GM19324 (cell line): ENCODE results near the gene MAGI2.

Source experiments
- ATAC-seq: cut with Tn5 transposase; IDR thresholded peaks from one replicate; pipeline ENCODE4 v1.9.1; 2021; ENCODE audit warnings: mild to moderate bottlenecking, moderate library complexity; ENCODE audit not compliant: unreplicated experiment, low FRiP score

Gene MAGI2

DNA sequence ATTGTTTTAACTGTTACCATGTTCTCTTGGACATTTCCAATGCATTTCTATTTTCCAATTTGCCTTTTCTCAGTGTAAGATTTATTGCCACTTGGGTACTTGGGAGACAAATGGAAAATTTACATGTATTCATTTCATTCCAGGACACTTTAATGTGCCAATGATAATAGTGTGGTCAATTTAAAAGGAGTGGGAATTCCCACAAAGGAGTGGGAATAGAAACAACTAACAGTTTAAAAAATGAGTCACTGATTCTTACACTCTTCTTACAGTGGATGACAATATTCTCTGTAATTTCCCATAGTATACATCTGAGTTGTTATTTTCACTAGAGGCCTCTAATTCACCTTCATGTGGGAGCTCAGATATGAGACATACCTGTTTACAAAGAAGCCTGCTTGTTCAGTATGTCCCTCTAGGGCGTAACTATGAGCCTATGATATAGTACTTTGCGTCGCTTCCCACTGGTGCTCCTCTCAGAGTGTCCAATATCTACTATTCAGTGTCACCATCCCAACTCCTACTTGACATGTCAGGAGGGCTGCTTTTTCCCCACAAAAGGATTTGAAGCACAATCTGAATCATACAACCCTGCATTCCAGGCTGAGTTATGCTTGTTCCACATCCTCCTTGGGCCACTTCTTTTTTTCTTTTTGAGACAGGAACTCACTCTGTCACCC is 1353.6 kb downstream of the MAGI2 start:
- ATAC-seq, result no peak

DNA sequence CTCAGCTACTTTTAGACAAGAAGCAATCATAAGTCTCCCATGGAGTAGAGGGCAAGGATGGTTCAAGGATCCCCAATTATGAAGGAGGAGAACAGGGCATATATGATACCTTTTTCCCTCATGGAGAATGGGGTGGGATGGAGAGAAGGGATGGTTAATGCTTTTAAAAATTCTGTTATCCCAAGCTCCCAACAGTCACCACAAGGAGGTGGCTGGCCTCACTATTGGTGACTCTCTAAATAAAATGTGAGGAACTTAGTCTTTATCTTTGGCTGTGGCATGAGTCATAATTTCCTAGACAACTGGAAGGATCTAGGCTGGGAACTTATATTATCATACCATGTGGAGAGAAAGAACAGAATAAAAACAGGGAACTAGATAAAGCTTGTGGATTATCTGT is 1357.9 kb downstream of the MAGI2 start:
- ATAC-seq, result no peak

DNA sequence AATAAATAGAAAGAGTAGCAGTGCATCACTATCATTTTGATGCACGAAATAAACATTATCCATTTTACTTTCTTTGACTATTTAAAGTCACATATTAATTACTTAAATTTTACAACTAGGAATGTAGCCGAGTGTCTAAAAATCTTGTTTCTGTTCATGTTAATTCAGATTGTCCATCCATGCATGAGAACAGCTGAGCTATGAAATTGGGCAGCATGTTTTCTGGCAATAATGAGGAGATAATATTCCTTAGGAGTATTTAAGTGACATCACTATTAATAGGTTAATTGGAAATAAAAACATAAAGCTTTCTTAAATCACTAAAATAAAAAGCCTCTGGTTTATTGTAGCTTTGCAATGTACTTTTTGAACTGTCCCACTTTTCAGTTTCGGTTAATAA is 1361.1 kb downstream of the MAGI2 start:
- ATAC-seq, result no peak

DNA sequence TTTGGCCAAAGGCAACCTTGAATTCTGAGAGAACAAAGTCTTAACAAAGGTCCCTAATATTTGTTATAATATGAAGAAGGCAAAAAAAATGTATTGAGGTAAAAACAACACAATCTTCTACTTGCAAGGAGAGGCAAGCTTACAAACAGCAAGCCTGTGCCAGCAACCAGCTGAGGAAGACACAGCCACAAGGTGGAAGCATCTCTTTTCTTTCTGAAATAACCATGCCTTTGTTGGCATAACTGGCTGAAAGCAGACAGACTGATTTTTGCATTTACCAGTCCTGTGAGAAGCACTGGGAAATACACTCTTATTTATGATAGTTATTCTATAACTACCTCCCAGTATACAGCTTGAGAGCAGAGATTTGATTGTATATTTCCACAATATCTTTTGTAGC is 1362.9 kb downstream of the MAGI2 start:
- no peak for ATAC-seq

DNA sequence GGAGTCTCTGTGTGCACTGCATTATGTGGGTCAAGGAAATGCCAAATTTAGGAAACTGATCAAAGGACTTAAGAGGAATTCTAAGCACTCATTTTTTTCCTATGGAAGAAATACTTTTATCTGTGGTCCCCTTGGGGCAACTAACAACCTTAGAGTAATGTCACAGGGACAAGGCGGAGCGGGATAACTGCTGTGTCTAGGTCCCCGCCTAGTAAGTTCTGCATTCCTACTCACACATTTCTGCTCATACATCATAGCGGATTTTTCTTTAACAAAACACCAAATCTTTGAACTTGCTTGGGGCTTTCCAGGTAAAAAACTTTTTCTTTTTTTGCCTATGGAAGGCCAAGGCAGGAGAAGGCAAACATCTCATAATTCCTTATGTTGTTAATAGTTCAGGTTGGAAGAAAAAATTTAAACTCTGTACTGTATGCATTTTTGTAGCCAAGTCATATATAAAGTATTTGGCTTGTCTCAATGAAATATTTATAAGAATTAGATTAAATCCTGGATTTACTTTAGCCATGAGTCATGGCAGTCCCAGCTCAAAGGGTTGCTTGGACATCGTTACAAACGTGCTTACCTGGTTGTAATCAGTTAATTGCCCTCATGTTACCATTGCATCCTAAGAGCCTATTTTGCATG is 1369.9 kb downstream of the MAGI2 start:
- ATAC-seq, result no peak

DNA sequence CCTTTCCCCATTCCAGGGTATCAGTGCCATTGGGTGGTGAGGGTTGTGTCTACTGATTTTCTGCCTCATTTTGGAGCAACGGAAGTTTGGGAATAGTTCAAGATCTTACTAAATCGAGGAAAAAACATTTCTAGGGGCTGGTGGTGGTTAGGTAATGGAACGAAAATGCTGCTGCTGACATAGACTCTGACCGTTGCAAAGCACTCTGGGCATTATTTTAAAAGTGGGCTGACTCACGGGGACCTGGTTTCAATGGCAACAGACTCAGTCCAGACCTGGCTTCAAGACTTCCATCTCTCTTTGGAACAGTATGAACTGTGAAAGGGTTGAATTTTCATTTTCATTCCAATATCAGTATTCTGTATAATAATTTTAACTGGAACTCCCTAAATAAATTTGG is 1370.9 kb downstream of the MAGI2 start:
- no peak for ATAC-seq

DNA sequence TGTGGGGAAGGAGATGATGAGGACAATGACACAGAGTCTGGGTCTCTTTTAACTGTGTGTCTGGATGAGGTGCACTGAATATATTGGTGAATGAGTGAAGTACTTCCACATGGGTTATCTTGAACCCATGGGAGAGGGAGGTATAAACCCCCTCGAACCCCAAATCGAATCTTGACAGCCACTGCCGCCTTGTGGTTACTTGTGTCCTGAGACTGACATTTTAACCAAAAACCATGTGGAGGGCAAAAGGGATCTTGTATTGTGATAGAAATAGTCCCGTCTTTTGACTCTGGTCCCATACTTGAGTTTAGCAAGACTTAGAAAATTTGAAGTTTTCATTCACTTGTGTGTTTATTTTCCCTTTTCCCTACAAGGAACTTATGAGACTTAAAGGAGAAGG is 1371.6 kb downstream of the MAGI2 start:
- no peak for ATAC-seq

DNA sequence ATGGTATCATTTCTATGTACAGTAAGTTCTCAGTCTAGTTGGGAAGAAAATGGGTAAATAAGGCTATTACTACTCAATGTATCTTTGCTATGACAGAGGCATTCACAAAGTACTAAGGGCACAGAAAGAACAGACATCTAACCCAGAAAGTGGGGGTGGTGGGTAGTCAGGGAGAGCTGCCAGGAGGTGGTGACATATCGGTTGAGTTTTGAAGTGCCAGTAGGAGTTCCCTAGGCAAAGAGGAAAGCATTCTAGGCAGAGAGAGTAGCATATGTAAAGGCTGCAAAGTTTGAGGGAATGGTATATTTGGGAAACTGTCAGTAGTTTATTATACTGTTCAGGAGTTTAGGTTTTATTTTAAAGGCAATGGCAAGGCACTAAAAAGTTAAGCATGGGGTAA is 1372.1 kb downstream of the MAGI2 start:
- no peak for ATAC-seq

DNA sequence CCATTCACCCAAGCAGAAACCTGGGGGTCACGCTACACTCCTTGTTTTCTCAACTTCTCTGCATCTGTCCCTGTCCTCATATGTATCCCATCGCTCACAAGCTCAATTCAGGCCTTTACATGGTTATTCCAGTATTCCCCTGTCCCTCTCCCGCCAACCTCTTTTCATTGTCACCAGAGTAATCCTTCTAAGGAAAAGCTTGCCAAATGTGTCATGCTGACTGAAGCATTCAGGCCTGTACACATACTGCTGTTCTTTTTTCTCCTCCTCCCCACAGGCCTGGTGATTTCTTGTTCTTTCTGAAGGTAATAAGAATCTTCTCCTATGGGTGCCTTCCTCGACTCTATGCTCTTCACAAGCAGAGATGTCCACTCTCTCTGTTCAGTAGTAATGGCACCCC is 1372.7 kb downstream of the MAGI2 start:
- ATAC-seq, result no peak

DNA sequence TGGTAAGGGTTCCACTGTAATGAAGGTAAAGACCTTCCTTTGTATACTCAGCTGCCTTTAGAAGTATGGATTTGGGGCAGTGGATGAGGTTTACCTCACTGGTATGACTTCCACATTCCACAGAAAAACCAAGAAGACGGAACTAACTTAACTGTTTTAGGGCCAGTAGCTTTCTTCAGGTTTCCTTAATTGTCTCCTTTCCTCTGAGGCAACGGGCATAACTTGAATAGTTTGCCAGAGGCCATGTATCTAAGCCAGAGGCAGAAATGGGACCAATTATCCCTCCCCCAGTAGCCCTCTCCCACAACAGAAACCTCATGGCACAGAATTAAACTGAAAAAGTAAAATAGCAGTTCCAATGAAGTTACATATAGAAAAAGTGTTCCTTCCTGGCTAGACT is 1373.2 kb downstream of the MAGI2 start:
- no peak for ATAC-seq

DNA sequence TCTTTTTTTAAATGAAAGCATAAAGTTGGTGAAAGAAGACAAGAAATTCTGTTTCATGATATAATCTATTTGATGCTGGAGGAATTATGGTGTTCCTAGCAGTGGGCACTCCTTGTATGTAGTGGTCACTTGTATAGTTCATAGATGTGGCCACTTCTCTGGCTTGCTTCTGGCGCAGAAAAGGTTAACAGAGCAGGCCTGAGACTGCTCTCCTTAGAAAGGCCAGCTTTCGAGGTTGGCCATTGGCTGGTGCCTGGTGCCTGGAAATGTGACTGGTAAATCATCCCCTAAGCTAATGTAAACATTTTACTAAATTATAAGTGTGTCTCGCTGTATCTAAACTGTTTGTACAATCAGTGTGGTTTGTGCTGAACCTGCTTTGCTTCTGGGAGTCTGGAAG is 1378.8 kb downstream of the MAGI2 start:
- ATAC-seq, result no peak

DNA sequence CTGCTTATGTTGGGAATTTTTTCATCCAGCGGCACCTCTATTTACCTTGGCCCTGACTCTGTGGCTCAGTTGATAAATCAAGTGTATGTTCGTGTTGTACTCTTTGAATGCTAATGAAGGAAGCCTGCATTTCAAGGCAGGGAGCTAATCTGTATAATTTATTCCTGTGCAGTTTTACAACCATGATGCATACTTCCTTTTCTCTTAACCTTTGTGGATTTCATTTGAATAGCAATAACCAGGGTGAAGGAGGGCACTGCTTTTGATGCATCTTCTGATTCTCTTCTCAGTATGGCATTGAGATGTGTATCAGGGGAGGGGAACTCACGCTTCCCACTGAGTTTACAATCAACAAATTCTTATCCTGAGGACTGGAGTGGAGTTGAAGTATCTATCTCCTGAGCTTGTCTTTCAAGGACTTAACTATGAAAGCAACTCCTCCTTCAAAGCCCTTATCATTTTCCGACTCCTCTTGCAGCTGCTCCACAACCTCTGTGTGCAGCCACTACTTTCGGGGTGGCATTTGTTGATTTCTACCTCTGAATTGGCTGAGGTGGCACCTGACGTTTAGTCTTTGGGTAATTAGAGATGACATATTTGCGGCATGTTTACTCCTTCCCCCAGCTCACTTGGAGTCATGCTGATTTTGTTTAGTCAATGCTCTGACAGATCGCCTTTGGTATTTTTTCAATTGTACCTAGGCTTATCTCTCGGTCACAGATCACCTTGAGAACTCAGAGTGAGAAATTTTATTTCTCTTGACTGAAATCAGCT is 1379.7 kb downstream of the MAGI2 start:
- no peak for ATAC-seq

DNA sequence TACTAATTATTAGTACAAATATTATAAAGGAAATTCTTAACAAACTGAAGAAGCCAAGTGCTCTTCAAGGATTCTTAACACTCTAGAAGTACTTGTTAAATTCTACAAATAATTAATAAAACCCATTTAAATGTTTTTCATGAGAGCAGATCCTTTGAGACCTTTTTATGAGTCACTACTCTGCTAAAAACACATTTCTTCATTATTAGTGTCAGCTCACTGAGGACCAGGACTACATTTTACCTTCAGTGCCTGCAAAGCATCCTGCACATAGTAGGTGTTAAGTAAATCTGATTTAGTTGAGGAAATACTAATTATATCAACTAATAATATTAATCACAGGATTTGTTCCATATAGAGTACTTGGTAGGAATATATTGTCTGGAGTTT is 1381.3 kb downstream of the MAGI2 start:
- no peak for ATAC-seq

DNA sequence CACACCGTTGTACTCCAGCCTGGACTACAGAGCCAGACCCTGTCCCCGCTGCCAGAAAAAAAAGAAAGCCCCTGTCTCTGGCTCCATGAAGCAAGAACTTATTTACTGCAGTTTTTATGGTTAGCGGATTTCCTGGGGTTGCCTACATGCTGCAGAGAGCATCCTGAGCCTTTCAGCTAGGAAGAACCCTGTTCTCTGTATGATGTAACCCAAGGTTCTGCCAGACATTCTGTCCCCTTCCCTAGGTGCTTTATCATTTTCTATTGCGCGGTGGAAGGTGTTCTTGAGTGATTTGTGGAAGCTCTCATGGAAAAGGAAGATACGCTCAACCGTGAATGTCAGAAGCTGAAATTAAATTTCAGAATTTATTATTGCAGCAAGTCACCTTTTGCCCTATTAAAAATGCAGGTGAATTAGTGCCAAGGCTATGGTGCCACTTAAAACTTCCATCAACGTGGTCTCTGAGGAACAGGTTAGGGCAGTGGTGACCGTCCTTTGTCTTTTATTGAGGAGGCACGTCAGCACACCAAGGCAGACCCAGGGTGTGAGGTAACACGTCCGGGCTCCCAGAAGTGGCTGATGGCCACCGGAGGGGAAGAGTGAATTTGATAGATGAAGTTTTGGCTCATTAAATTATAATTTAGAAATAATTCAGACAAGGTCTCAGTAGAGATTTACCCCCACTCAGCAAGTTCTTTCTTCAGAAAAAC is 1381.8 kb downstream of the MAGI2 start:
- ATAC-seq, result no peak

DNA sequence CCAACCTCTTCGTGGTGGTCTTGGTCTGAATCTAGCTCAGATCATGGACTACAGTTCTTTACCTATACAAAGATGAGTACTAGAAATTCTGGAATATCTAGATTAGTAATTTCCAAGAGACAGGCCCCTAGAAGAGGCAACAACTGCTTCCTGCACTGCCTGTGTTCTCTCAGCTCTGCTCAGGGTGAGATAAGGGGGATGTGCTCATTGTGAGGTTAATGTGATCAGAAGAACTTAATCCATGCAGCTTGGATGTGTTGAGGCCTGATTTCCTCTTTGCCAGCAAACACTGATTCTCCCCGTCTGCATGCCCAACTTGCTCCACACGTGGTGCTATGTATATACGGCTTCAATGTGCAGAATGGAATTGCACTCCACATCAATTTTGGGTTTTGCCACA is 1386.9 kb downstream of the MAGI2 start:
- no peak for ATAC-seq

DNA sequence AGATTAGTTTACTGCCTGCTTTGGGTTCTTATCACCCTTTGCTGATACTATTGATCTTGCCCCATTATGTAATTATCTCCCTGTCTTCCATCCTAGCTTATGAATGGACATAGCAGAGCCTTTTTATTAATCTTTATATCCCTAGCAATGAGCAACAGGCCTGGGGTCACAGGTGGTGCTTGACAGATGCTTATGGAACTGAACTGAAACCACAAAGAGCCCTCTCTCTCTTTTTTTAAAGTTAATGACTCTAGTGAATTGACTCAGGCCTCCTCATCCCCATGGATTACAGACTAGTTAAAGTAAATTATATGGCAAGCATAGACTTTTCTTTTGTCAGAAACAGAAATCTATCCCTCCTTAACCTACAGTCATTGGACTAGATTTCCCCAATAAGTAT is 1389.7 kb downstream of the MAGI2 start:
- ATAC-seq, result no peak

DNA sequence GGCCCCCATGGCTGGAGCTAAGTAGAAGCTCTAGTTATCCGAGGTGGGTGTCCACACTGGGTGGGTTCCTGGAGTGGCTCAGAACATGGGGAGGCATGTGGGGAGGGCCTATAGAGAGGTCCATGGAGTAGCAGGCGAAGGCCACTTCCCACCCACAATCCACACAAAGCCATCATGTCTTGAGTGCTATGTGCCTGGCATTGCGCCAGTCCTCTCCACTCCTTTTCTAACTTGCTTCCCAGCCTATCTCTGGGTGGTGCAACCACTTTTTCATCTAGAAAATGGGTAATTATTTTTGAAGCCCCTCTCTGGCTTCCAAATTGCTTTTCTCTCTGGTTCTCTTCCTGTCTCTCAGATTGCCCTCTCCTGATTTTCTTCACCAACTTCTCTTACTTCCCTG is 1391.3 kb downstream of the MAGI2 start:
- ATAC-seq, result no peak

DNA sequence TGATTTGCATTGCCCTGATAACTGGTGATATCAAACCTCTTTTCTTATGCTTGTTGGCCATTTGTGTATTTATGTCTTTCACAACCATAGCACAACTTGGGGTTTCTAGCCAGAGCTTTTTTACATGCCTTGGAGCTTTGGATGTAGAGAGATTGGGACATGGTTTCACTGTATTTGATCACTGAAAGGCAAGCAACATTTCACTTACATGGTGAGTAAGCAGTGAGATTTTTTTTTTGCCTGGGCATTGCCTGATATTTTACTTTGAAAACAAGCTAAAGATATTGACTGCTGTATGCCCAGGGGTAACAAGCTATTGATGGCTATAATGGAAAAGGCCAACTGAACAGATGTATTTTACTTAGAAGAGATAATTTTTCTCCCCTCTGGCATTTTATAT is 1395.9 kb downstream of the MAGI2 start:
- ATAC-seq, result no peak

DNA sequence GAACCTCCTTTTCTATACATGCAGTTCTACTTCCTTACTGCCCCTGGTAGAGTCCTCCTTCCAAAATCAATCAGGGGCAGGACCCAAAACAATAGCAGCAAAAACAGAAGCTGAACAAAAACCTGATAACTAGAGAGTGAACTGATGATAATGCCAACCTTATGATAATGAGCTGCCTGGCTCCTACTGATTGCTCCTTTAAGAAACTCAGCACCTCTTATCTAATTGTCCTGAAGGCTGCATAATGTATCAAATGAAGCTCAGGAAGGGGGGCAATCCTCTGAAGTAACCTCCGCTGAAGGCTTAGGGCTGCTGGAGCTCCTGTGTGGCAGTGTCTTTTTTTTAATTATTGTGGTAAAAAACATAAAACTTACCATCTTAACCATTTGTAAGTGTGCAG is 1397.9 kb downstream of the MAGI2 start:
- ATAC-seq, result no peak

DNA sequence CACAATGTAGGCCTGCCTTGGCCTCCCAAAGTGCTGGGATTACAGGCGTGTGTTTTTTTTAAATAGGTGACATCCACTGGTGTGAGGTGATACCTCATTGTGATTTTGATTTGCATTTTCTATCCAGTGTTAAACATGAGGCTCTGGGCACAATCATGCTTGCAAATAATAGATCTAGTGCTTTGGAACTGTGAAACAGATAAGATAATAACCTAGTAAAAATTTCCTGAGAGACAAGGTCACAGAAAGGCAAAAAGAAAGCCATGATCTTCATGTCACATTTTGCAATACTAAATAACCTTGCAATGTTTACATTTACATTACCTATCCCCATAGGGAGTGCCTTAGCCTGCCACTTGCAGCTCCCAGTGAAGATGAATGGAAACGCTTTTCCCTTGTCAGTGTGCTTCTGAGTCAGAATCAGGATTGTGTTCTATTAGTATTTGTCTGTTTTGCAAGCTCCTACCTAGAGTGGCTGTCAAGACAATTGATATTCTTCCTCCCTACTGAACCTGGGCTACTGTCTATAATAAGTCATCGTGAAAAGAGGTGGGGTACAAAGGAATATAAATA is 1398.4 kb downstream of the MAGI2 start:
- no peak for ATAC-seq

DNA sequence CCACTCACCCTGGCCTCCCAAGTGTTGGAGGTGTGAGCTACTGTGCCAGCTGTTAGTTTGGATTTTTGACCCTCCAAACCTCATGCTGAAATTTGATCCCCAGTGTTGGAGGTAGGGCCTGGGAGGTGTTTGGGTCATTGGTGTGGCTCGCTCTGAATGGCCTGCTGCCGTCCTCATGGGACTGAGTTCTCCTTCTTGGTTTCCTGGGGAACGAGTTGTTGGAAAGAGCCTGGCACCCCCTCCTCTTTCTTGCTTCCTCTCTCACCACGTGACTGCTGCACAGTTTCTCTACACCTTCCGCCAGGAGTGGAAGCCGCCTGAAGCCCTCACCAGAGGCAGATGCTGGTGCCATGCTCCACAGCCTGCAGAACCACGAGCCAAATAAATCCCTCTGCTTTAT is 1401.4 kb downstream of the MAGI2 start:
- ATAC-seq, result no peak
